DOHH2 (cell line): ENCODE results near the gene FGF21.
A peak's percentile ranks its signal among the peaks of the same experiment; 100 is the strongest.

Source experiments
- H3F3A ChIP-seq: fragments of 200-600 bp; sonication (generic), shearing (Covaris generic); 2 replicates; pipeline ENCODE4 v1.6.0; 2016; ENCODE audit warnings: antibody characterized with exemption, mild to moderate bottlenecking; ENCODE audit not compliant: control insufficient read depth, insufficient read depth
- H3K27ac ChIP-seq: fragments of 200-600 bp; sonication (generic); 2 replicates; pipeline ENCODE4 v1.5.1; 2014; ENCODE audit warnings: low read depth, mild to moderate bottlenecking, low read length, moderate library complexity
- H3K27me3 ChIP-seq: fragments of 200-600 bp; sonication (generic); 2 replicates; pipeline ENCODE4 v1.6.1; 2014; ENCODE audit warnings: mild to moderate bottlenecking, low read length, mixed read lengths; ENCODE audit not compliant: control insufficient read depth
- H3K36me3 ChIP-seq: fragments of 200-600 bp; sonication (generic); 2 replicates; pipeline ENCODE4 v1.6.1; 2014; ENCODE audit warnings: mild to moderate bottlenecking, low read length, moderate library complexity, mixed read lengths; ENCODE audit not compliant: control insufficient read depth
- H3K4me1 ChIP-seq: fragments of 200-600 bp; sonication (generic); 2 replicates; pipeline ENCODE4 v1.6.1; 2014; ENCODE audit warnings: mild to moderate bottlenecking, low read length, mixed read lengths; ENCODE audit not compliant: control insufficient read depth
- H3K4me2 ChIP-seq: fragments of 200-600 bp; sonication (generic); 2 replicates; pipeline ENCODE4 v1.6.0; 2014; ENCODE audit warnings: mild to moderate bottlenecking, low read length, moderate library complexity
- H3K4me3 ChIP-seq: fragments of 200-600 bp; sonication (generic); 2 replicates; pipeline ENCODE4 v1.5.1; 2014; ENCODE audit warnings: mild to moderate bottlenecking, low read length, mixed read lengths
- H3K79me2 ChIP-seq: fragments of 200-600 bp; sonication (generic); 2 replicates; pipeline ENCODE4 v1.6.1; 2014; ENCODE audit warnings: mild to moderate bottlenecking, low read length, mixed read lengths; ENCODE audit not compliant: control insufficient read depth
- H3K9me2 ChIP-seq: fragments of 200-600 bp; sonication (generic); replicated peaks from 2 replicates; pipeline ENCODE4 v1.6.1; 2014; ENCODE audit warnings: mild to moderate bottlenecking, low read length, mixed read lengths; ENCODE audit not compliant: control insufficient read depth
- H3K9me3 ChIP-seq: fragments of 200-600 bp; sonication (generic); 2 replicates; pipeline ENCODE4 v1.6.1; 2014; ENCODE audit warnings: antibody characterized with exemption, low read length, mixed read lengths; ENCODE audit not compliant: control insufficient read depth, insufficient read depth
- H4K20me1 ChIP-seq: fragments of 200-600 bp; sonication (generic); 2 replicates; pipeline ENCODE4 v1.6.0; 2014; ENCODE audit warnings: low read depth, mild to moderate bottlenecking, antibody characterized with exemption, low read length, moderate library complexity; ENCODE audit not compliant: control insufficient read depth, insufficient read depth
- EZH2phosphoT487 ChIP-seq: fragments of 200-600 bp; sonication (generic); IDR thresholded peaks from 2 replicates; pipeline ENCODE4 v1.6.1; 2017; ENCODE audit warnings: borderline replicate concordance, mild to moderate bottlenecking, antibody characterized with exemption, low read length, moderate library complexity, mixed read lengths
- TF ChIP-seq, protein P1 (sequence below): fragments of 200-600 bp; sonication (generic); IDR thresholded peaks from one replicate; pipeline ENCODE4 v1.5.1; 2014; ENCODE audit warnings: antibody characterized with exemption, mild to moderate bottlenecking, low read depth, low read length; ENCODE audit not compliant: poor library complexity, severe bottlenecking

The FGF21 gene

GRCh38 chr19:48750771-48751504 lies 4.4 kb upstream of the FGF21 start:
- H3K79me2 ChIP-seq, result no peaks in the 10 kb centered on the region
- no peak overlapping the region for H3K4me2 ChIP-seq
- no peaks in the 10 kb centered on the region for H3K36me3 ChIP-seq
- no peaks in the 10 kb centered on the region for H4K20me1 ChIP-seq
- peaks cover 25% of the 10 kb centered on the region for H3K4me1 ChIP-seq
- H3K9me3 ChIP-seq, result no peaks in the 10 kb centered on the region
- no peak overlapping the region for H3K4me3 ChIP-seq
- peaks cover 13% of the 10 kb centered on the region for H3K27me3 ChIP-seq
- no peak overlapping the region for H3K27ac ChIP-seq
- TF ChIP-seq, protein P1, sequence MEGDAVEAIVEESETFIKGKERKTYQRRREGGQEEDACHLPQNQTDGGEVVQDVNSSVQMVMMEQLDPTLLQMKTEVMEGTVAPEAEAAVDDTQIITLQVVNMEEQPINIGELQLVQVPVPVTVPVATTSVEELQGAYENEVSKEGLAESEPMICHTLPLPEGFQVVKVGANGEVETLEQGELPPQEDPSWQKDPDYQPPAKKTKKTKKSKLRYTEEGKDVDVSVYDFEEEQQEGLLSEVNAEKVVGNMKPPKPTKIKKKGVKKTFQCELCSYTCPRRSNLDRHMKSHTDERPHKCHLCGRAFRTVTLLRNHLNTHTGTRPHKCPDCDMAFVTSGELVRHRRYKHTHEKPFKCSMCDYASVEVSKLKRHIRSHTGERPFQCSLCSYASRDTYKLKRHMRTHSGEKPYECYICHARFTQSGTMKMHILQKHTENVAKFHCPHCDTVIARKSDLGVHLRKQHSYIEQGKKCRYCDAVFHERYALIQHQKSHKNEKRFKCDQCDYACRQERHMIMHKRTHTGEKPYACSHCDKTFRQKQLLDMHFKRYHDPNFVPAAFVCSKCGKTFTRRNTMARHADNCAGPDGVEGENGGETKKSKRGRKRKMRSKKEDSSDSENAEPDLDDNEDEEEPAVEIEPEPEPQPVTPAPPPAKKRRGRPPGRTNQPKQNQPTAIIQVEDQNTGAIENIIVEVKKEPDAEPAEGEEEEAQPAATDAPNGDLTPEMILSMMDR, result no peak
- no peak for TF ChIP-seq EZH2phosphoT487
- no peaks in the 10 kb centered on the region for H3K9me2 ChIP-seq
- 0 out of 2 replicates have a peak, but pooled peaks cover 2% of the 10 kb centered on the region for H3F3A ChIP-seq

DNA sequence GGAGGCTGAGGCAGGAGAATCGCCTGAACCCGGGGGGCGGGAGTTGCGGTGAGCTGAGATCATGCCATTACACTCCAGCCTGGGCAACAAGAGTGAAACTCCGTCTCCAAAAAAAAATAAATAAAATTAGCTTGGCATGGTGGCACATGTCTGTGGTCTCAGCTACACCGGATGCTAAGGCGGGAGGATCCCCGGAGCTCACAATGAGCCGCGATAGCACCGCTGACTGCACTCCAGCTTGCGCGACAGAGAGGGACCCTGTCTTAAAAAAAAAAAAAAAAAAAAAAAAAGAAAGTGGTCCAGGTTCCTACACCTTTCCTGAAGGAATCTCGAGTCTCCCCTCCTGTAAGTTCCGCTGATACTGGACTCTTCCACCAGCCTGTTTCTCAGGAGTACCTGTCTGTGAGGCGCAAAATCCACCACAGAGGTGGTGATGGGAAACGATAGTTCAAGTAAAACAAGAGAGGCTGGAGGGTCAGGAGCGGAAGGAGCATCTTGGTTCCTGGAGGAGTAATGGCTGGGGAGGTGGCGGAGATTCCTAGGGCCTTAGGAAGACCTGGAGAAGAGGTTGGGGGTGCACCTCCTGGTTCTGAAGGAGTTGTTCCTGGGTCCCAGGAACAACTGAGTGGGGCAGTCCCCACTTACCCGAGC lies 3.4 kb upstream of the FGF21 start:
- Histone ChIP-seq H3K79me2 (no peaks in the 10 kb centered on the region), H3K4me1 (peaks cover 22% of the 10 kb centered on the region), H3K4me2 (peak overlapping the region; percentile 89), H4K20me1 (no peaks in the 10 kb centered on the region), H3K27me3 (peaks cover 13% of the 10 kb centered on the region), H3K27ac (no peak overlapping the region), H3K9me2 (no peaks in the 10 kb centered on the region), H3K36me3 (no peaks in the 10 kb centered on the region), H3F3A (0 out of 2 replicates have a peak, but pooled peaks cover 2% of the 10 kb centered on the region), H3K9me3 (no peaks in the 10 kb centered on the region), H3K4me3 (peak overlapping the region; percentile 77)
- TF ChIP-seq, protein P1, result no peak
- TF ChIP-seq EZH2phosphoT487, result no peak

DNA sequence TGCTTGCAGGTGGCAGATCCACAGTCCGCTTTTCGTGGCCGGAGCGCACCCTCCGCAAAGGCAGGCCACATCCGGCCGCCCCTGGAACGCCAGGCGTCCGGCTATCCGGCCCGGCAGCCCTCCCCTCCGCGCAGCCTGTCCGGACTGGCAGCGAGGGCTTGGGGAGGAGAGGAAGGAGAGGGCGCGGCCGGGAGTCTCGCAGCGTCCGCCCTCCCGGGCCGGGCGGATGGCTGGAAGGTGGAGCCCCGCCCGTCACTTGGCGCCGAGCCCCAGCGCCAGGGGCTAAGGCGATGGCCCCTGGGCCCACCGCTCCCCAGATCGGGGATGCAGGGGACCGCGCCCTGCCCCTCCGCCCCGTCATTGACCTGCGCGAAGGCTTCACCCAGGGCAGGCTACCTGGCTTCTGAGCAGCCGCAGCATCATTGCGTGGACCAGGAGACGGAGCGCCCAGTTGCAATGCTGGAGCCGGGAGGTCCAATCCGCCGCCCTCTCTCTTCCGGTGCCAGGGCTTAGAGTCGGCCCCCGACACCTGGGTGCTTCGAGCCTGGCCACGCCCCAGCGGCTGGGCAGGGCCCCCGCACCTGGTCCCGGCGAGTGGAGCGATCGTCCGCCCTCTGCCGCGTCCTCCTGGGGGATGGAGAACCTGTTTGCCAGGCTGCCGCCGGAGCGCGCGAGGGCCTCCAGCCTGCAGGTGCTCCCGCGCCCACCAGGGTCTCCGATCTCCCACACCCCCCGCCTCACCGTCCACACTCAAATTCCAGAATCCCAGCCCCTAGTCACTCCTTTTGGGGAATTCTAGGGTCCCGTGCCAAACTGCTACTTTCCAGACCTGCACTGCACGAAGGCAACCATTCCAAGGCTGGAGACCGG lies 2.6 kb upstream of the FGF21 start, which contains the start of gene FUT1:
FUT1 (minus strand) TSS at position 146 of the 870 bp plus-strand sequence. CDS start 1,360 bp downstream, outside the sequence.
- H3K27me3 ChIP-seq, result peaks cover 13% of the 10 kb centered on the region
- H3K4me3 ChIP-seq, result peak within 1 kb of the TSS; percentile 77

More for the DNA sequence above, 2.6 kb upstream of the FGF21 start, which contains the start of gene FUT1:
- TF ChIP-seq, protein P1, result no peak
- TF ChIP-seq EZH2phosphoT487, result no peak
- H3K4me2 ChIP-seq, result peak within 1 kb of the TSS; percentile 89
- H4K20me1 ChIP-seq, result no peaks in the 10 kb centered on the region
- 0 out of 2 replicates have a peak, but pooled peaks cover 2% of the 10 kb centered on the region for H3F3A ChIP-seq
- H3K36me3 ChIP-seq, result no peaks in the 10 kb centered on the region
- no peaks in the 10 kb centered on the region for H3K79me2 ChIP-seq
- H3K4me1 ChIP-seq, result peaks cover 21% of the 10 kb centered on the region
- H3K9me2 ChIP-seq, result no peaks in the 10 kb centered on the region
- H3K9me3 ChIP-seq, result no peaks in the 10 kb centered on the region
- no peak within 1 kb of the TSS for H3K27ac ChIP-seq
